H1 (cell line): ENCODE measurements around the gene TDP1. TPM values are rescaled to one million over a fixed set of nuclear protein-coding genes. Genes with fewer than 3 reads are reported as not detected.

Experiments
- CTCF ChIA-PET: fragments of 300-600 bp; sonication (Branson Sonifier 250); formaldehyde crosslinking; loops from one replicate; lab custom pipeline; 2021; ENCODE audit not compliant: partially characterized antibody; lab: Charles Lee
- POLR2A ChIA-PET: fragments of 300-600 bp; sonication (Branson Sonifier 250); formaldehyde crosslinking; loops from one replicate; lab custom pipeline; 2021; ENCODE audit warnings: inconsistent platforms; ENCODE audit not compliant: partially characterized antibody; lab: Charles Lee
- DNase-seq, 2 experiments: peaks; one replicate each; pipeline versions ENCODE4 v3.0.0 to v3.0.0-alpha.2; 2010 to 2022; ENCODE audit warnings: low spot score in 2 of 2, low read depth in 1 of 2, mixed read lengths in 1 of 2
- FAIRE-seq: peaks from 2 replicates; lab custom pipeline; 2011; peaks lifted over from hg19 to GRCh38; lab: Jason Lieb, UNC
- H2AFZ ChIP-seq: 2 replicates; pipeline ENCODE4 v1.8.1; 2012; ENCODE audit warnings: low read length, inconsistent platforms
- H2AK5ac ChIP-seq: 2 replicates; pipeline ENCODE4 v1.6.1; 2013; ENCODE audit warnings: low read depth, low read length
- H2BK120ac ChIP-seq: replicated peaks from 2 replicates; pipeline ENCODE3; 2013; ENCODE audit warnings: low read depth, low read length, inconsistent platforms
- H2BK12ac ChIP-seq: 2 replicates; pipeline ENCODE4 v1.6.1; 2013; ENCODE audit warnings: low read depth, low read length
- H2BK15ac ChIP-seq: 2 replicates; pipeline ENCODE4 v1.6.1; 2013; ENCODE audit warnings: low read length
- H2BK20ac ChIP-seq: 2 replicates; pipeline ENCODE4 v1.6.1; 2013; ENCODE audit warnings: low read length
- H2BK5ac ChIP-seq: 2 replicates; pipeline ENCODE4 v1.6.1; 2013; ENCODE audit warnings: low read depth, low read length
- H3K14ac ChIP-seq: 2 replicates; pipeline ENCODE4 v1.6.1; 2013; ENCODE audit warnings: inconsistent platforms; ENCODE audit not compliant: insufficient read length
- H3K18ac ChIP-seq: 2 replicates; pipeline ENCODE4 v1.6.1; 2013; ENCODE audit warnings: low read length; ENCODE audit errors: extremely low read depth
- H3K23ac ChIP-seq: 2 replicates; pipeline ENCODE4 v1.6.1; 2013; ENCODE audit warnings: inconsistent platforms; ENCODE audit not compliant: insufficient read length
- H3K23me2 ChIP-seq: 2 replicates; pipeline ENCODE4 v1.6.1; 2013; ENCODE audit warnings: low read depth, low read length
- H3K27ac ChIP-seq: 2 replicates; pipeline ENCODE4 v1.6.1; 2011; ENCODE audit warnings: low read depth, low read length, inconsistent platforms
- H3K27me3 ChIP-seq, 4 experiments: replicated peaks in 1 of 4; 1 replicate in 1 of 4; 2 replicates in 3 of 4; pipeline versions ENCODE4 v1.6.1 to v1.8.1; 2011 to 2013; ENCODE audit warnings: low read length in 3 of 4, mild to moderate bottlenecking in 3 of 4, inconsistent platforms in 2 of 4, mixed read lengths in 2 of 4, moderate library complexity in 1 of 4; ENCODE audit not compliant: control insufficient read depth in 3 of 4, insufficient read depth in 3 of 4; ENCODE audit errors: extremely low read depth in 1 of 4
- H3K36me3 ChIP-seq, 4 experiments: 2 replicates each; pipeline versions ENCODE4 v1.6.1 to v1.8.1; 2011 to 2013; ENCODE audit warnings: mild to moderate bottlenecking in 4 of 4, low read length in 3 of 4, moderate library complexity in 2 of 4, control low read depth in 1 of 4, inconsistent platforms in 1 of 4; ENCODE audit not compliant: insufficient read depth in 4 of 4, control insufficient read depth in 2 of 4
- H3K4ac ChIP-seq: replicated peaks from 2 replicates; pipeline ENCODE3; 2013; ENCODE audit warnings: low read length, low read depth, mixed read lengths, inconsistent platforms; ENCODE audit not compliant: insufficient read length
- H3K4me1 ChIP-seq, 4 experiments: replicated peaks in 1 of 4; 1 replicate in 1 of 4; 2 replicates in 3 of 4; pipeline versions ENCODE4 v1.6.1 to v1.8.1; 2011 to 2013; ENCODE audit warnings: low read length in 3 of 4, inconsistent platforms in 2 of 4, mixed read lengths in 1 of 4; ENCODE audit not compliant: insufficient read depth in 4 of 4, control insufficient read depth in 3 of 4
- H3K4me2 ChIP-seq, 2 experiments: 2 replicates each; pipeline versions ENCODE4 v1.6.1 to v1.8.1; 2011 to 2013; ENCODE audit warnings: low read depth in 2 of 2, low read length in 2 of 2, control low read depth in 1 of 2, inconsistent platforms in 1 of 2, mild to moderate bottlenecking in 1 of 2; ENCODE audit not compliant: insufficient read depth in 1 of 2
- H3K4me3 ChIP-seq, 4 experiments: fragments of 200-600, 300-600 bp in 1 of 4; sonication (generic), shearing (Covaris generic), sonication (Bioruptor Twin) in 1 of 4; 2 replicates each; pipeline versions ENCODE4 v1.5.1 to v1.8.1; 2011 to 2016; ENCODE audit warnings: low read length in 4 of 4, low read depth in 3 of 4, control low read depth in 2 of 4, inconsistent platforms in 2 of 4, mild to moderate bottlenecking in 2 of 4, mixed read lengths in 1 of 4, moderate library complexity in 1 of 4; ENCODE audit not compliant: insufficient read depth in 2 of 4; ENCODE audit errors: extremely low read depth in 1 of 4
- H3K56ac ChIP-seq: replicated peaks from 2 replicates; pipeline ENCODE3; 2013; ENCODE audit warnings: low read depth, mild to moderate bottlenecking, mixed read lengths, low read length, inconsistent platforms; ENCODE audit not compliant: insufficient read length
- H3K79me1 ChIP-seq: 2 replicates; pipeline ENCODE4 v1.6.1; 2013; ENCODE audit warnings: low read depth, low read length, control low read depth
- H3K79me2 ChIP-seq, 2 experiments: 2 replicates each; pipeline versions ENCODE4 v1.6.1 to v1.8.1; 2012 to 2013; ENCODE audit warnings: low read length in 2 of 2, mild to moderate bottlenecking in 2 of 2, inconsistent platforms in 1 of 2; ENCODE audit not compliant: insufficient read depth in 2 of 2, control insufficient read depth in 1 of 2
- H3K9ac ChIP-seq, 4 experiments: replicated peaks in 1 of 4; 1 replicate in 1 of 4; 2 replicates in 3 of 4; pipeline versions ENCODE4 v1.6.1 to v1.8.1; 2011 to 2013; ENCODE audit warnings: low read depth in 3 of 4, low read length in 3 of 4, control low read depth in 2 of 4, mild to moderate bottlenecking in 2 of 4, moderate library complexity in 2 of 4, inconsistent platforms in 1 of 4; ENCODE audit errors: extremely low read depth in 1 of 4
- H3K9me3 ChIP-seq, 2 experiments: 2 replicates each; pipeline versions ENCODE4 v1.6.1 to v1.8.1; 2012 to 2013; ENCODE audit warnings: mild to moderate bottlenecking in 2 of 2, moderate library complexity in 2 of 2, control low read depth in 1 of 2, inconsistent platforms in 1 of 2, low read depth in 1 of 2, low read length in 1 of 2, mixed read lengths in 1 of 2; ENCODE audit not compliant: insufficient read depth in 2 of 2
- H4K20me1 ChIP-seq, 2 experiments: replicated peaks in 1 of 2; 2 replicates each; pipeline versions ENCODE3 to v1.8.1; 2011 to 2013; ENCODE audit warnings: inconsistent platforms in 2 of 2, low read length in 2 of 2, mild to moderate bottlenecking in 1 of 2; ENCODE audit not compliant: insufficient read depth in 2 of 2, control insufficient read depth in 1 of 2
- H4K5ac ChIP-seq: 2 replicates; pipeline ENCODE4 v1.6.1; 2013; ENCODE audit warnings: low read length, low read depth, mixed read lengths, inconsistent platforms; ENCODE audit not compliant: insufficient read length
- H4K8ac ChIP-seq: 2 replicates; pipeline ENCODE4 v1.8.0; 2013; ENCODE audit warnings: mild to moderate bottlenecking, moderate library complexity, low read length, inconsistent platforms; ENCODE audit not compliant: insufficient read depth; ENCODE audit errors: extremely low read depth
- H4K91ac ChIP-seq: replicated peaks from 2 replicates; pipeline ENCODE3; 2013; ENCODE audit warnings: low read length, mixed read lengths, inconsistent platforms; ENCODE audit not compliant: insufficient read length
- SAP30 ChIP-seq: fragments of 300-600 bp; sonication (generic); IDR thresholded peaks from 2 replicates; pipeline ENCODE4 v1.7.1; 2012; ENCODE audit warnings: low read length, moderate library complexity, mild to moderate bottlenecking, inconsistent platforms; ENCODE audit not compliant: insufficient read depth, insufficient replicate concordance
- WGBS, 2 experiments: shearing (Covaris generic) in 1 of 2; methylation state at CpG; one replicate each; pipeline versions ENCODE4 v1.1.6 to v1.1.7; 2013 to 2015; ENCODE audit warnings: low lambda C conversion rate in 2 of 2, mixed read lengths in 2 of 2, inconsistent platforms in 1 of 2, low coverage in 1 of 2, missing lambda C conversion rate in 1 of 2; ENCODE audit not compliant: insufficient replicate concordance in 2 of 2, insufficient coverage in 1 of 2, insufficient read length in 1 of 2; ENCODE audit errors: extremely low coverage in 1 of 2, missing lambda C conversion rate in 1 of 2; 5-methylcytosine and 5-hydroxymethylcytosine counted together
- polyA plus RNA-seq, 7 experiments: library from polyadenylated mRNA; depleted of rRNA in 3 of 7; stranded (reverse) in 5 of 7; unstranded in 2 of 7; fragments of >200 nt in 5 of 7; fragments of 200-250 nt in 2 of 7; gene quantifications; 1 replicate in 5 of 7; 2 replicates in 1 of 7; 4 replicates in 1 of 7; pipeline versions ENCODE4 v1.2.1 to v1.2.3, GENCODE V29; 2011 to 2013; ENCODE audit warnings: missing spikeins in 2 of 7, mixed read lengths in 2 of 7
- total RNA-seq: library from RNA; stranded (reverse); fragmentation: NEBNext Ultra II Directional; extraction: Animal tissue kit (Norgen Biotek cat#: 25700); gene quantifications from 2 replicates; pipeline ENCODE4 v1.2.1, GENCODE V29; 2021

Gene TDP1
- total and polyA plus RNA-seq, 2 of the 8 experiments (the other 6 are each of a cell fraction or from before 2014, with no cell fraction given): 32.2 to 69.9 TPM

DNA sequence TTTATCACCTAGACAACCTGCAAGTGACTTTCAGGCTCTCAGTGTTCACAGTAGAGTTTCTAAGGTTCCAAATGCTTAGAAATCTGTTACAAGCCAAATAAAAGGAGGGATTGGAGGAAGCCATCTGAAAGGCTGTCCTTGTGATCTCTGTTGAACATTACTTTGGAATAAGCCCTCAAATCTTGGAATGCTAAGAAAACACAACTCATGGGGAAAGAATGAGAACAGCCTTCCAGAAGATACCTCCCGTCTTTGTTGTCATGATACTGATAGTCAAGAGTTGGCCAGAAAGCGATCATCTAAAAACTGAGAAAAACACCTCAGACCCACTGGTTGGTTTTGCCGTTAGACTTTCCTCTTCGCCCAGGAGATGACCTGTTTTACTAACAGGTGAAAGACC, 61.6 kb downstream of the TDP1 start:
- Histone ChIP-seq H2AFZ (no peak overlapping the region), H3K79me1 (no peaks in the 10 kb centered on the region), H3K4ac (no peak overlapping the region), H4K91ac (no peak overlapping the region), H3K9ac (no peak overlapping the region), H2AK5ac (no peak overlapping the region), H3K27ac (no peak overlapping the region), H3K4me3 (no peak overlapping the region), H3K56ac (no peak overlapping the region), H4K20me1 (no peaks in the 10 kb centered on the region), H2BK12ac (no peak overlapping the region), H3K27me3 (no peaks in the 10 kb centered on the region), H3K36me3 (peaks cover 0 to 30% (median 15%) of the 10 kb centered on the region in 4 experiments; a peak in 7 of 8 replicates), H3K4me2 (no peak overlapping the region), H3K9me3 (peaks cover 0 to 5% of the 10 kb centered on the region in 2 experiments; a peak in 2 of 4 replicates), H3K14ac (no peak overlapping the region), H3K4me1 (no peaks in the 10 kb centered on the region), H4K8ac (no peak overlapping the region), H2BK20ac (no peak overlapping the region), H3K79me2 (no peaks in the 10 kb centered on the region), H2BK5ac (no peak overlapping the region), H3K23ac (no peak overlapping the region), H2BK15ac (no peak overlapping the region), H3K23me2 (peaks cover 1% of the 10 kb centered on the region; the same call in 1 of the 2 replicates), H3K18ac (no peak overlapping the region), H2BK120ac (no peak overlapping the region), H4K5ac (no peak overlapping the region)
- DNase-seq: no peak
- no peak for FAIRE-seq
- POLR2A ChIA-PET: interaction anchor here (0.6 kb wide), 1 partner anchor 29 kb away, joined by 4 read pairs; no protein-coding TSS in a partner anchor
- CTCF ChIA-PET: interaction anchor here (0.5 to 1.2 kb wide), 2 partner anchors 93 to 539 kb away, joined by 6 to 8 read pairs; no protein-coding TSS in a partner anchor
- no peak for TF ChIP-seq SAP30
- 87% methylated on average over 4 of the region's 4 CpGs; no CpG with 5 or more reads in 1 of the 2 experiments for WGBS, 2 experiments
